OCI-LY7 (cell line): ENCODE results near the gene TTC32. TPM values are rescaled to one million over a fixed set of nuclear protein-coding genes. Genes with fewer than 3 reads are reported as not detected.

Source experiments
- BruUV-seq: library from RNA; stranded (reverse); fragments of 400-500 nt; replicated peaks from 2 replicates; lab custom pipeline; 2021; lab: Mats Ljungman, UMichigan
- CTCF ChIA-PET: fragments of 300-600 bp; sonication (Branson Sonifier 250); formaldehyde crosslinking; loops from one replicate; lab custom pipeline; 2022; ENCODE audit warnings: antibody characterized with exemption; ENCODE audit not compliant: unreplicated experiment; lab: Charles Lee
- POLR2A ChIA-PET: fragments of 300-600 bp; sonication (Branson Sonifier 250); formaldehyde crosslinking; loops from one replicate; lab custom pipeline; 2022; ENCODE audit warnings: antibody characterized with exemption; lab: Charles Lee
- DNase-seq: peaks from one replicate; pipeline ENCODE4 v3.0.0-alpha.2; 2015; ENCODE audit warnings: low spot score
- H2AFZ ChIP-seq: fragments of 200-600 bp; sonication (generic), shearing (Covaris generic); 2 replicates; pipeline ENCODE4 v1.6.1; 2014; ENCODE audit warnings: mild to moderate bottlenecking, antibody characterized with exemption, low read length, moderate library complexity
- H3K27ac ChIP-seq: fragments of 200-600 bp; sonication (generic); 2 replicates; pipeline ENCODE4 v1.5.1; 2014; ENCODE audit warnings: mixed run types, low read depth, mild to moderate bottlenecking, moderate library complexity, low read length, inconsistent platforms; ENCODE audit not compliant: poor library complexity, severe bottlenecking
- H3K36me3 ChIP-seq: fragments of 200-600 bp; sonication (generic); 2 replicates; pipeline ENCODE4 v1.6.1; 2014; ENCODE audit warnings: mild to moderate bottlenecking, antibody characterized with exemption, low read length, moderate library complexity, mixed read lengths; ENCODE audit not compliant: insufficient read depth
- H3K4me1 ChIP-seq: fragments of 200-600 bp; sonication (generic); 2 replicates; pipeline ENCODE4 v1.5.1; 2014; ENCODE audit warnings: mild to moderate bottlenecking, low read length; ENCODE audit not compliant: insufficient read depth, poor library complexity, severe bottlenecking
- H3K4me2 ChIP-seq: fragments of 200-600 bp; sonication (generic); 2 replicates; pipeline ENCODE4 v1.6.1; 2014; ENCODE audit warnings: mild to moderate bottlenecking, low read length
- H3K4me3 ChIP-seq: fragments of 200-600 bp; sonication (generic); 2 replicates; pipeline ENCODE4 v1.5.1; 2014; ENCODE audit warnings: mild to moderate bottlenecking, low read depth, low read length; ENCODE audit not compliant: poor library complexity, severe bottlenecking
- H3K79me2 ChIP-seq: fragments of 200-600 bp; sonication (generic); 2 replicates; pipeline ENCODE4 v1.6.1; 2016; ENCODE audit warnings: low read depth, mild to moderate bottlenecking, low read length, moderate library complexity, mixed read lengths; ENCODE audit not compliant: insufficient read depth
- H3K9me2 ChIP-seq: fragments of 200-600 bp; sonication (generic); 2 replicates; pipeline ENCODE4 v1.6.1; 2016; ENCODE audit warnings: mild to moderate bottlenecking, low read length, mixed read lengths; ENCODE audit not compliant: insufficient read depth
- H3K9me3 ChIP-seq: fragments of 200-600 bp; sonication (generic); 2 replicates; pipeline ENCODE4 v1.6.1; 2014; ENCODE audit warnings: mild to moderate bottlenecking, mixed run types, low read length, mixed read lengths
- H4K20me1 ChIP-seq: fragments of 200-600 bp; sonication (generic); 2 replicates; pipeline ENCODE4 v1.6.1; 2014; ENCODE audit warnings: mild to moderate bottlenecking, antibody characterized with exemption, low read length, moderate library complexity, mixed read lengths; ENCODE audit not compliant: insufficient read depth
- CTCF ChIP-seq: fragments of 200-600 bp; sonication (generic); conservative IDR thresholded peaks from 2 replicates; pipeline ENCODE4 v1.5.1; 2014; ENCODE audit warnings: mild to moderate bottlenecking, antibody characterized with exemption, low read length, moderate library complexity, mixed read lengths
- EZH2phosphoT487 ChIP-seq: fragments of 200-600 bp; sonication (generic); IDR thresholded peaks from 2 replicates; pipeline ENCODE4 v1.6.1; 2018; ENCODE audit warnings: low read depth, borderline replicate concordance, mild to moderate bottlenecking, mixed run types, antibody characterized with exemption, low read length, moderate library complexity, mixed read lengths
- intact Hi-C: fragments of 100-400 bp; cut with micrococcal nuclease; formaldehyde crosslinking; loops from one replicate; pipeline ENCODE4 v1.10.0; 2022; ENCODE audit not compliant: unreplicated experiment
- total RNA-seq, 2 experiments: library from RNA; depleted of rRNA in 1 of 2; stranded (reverse); fragments of >200 nt in 1 of 2; shearing (Covaris generic) in 1 of 2; gene quantifications; 2 replicates each; pipeline ENCODE4 v1.2.3, GENCODE V29; 2014 to 2022

TTC32 gene
- total RNA-seq, 2 experiments from 2014 or later: 21.1 to 26.3 TPM

GRCh38 chr2:19947184-19947940 is 45.6 kb upstream of the TTC32 start:
- ChIA-PET POLR2A (interaction anchor here (0.6 kb wide), 1 partner anchor 1486 kb away, joined by 3 read pairs; no protein-coding TSS in a partner anchor), CTCF (no interaction called here)
- intact Hi-C loops: no loop called here
- Histone ChIP-seq H3K4me3 (no peak overlapping the region), H3K36me3 (no peaks in the 10 kb centered on the region), H3K27ac (no peak overlapping the region), H3K4me1 (no peaks in the 10 kb centered on the region), H4K20me1 (no peaks in the 10 kb centered on the region), H3K9me3 (no peaks in the 10 kb centered on the region), H3K79me2 (no peaks in the 10 kb centered on the region), H3K9me2 (no peaks in the 10 kb centered on the region), H3K4me2 (no peak overlapping the region), H2AFZ (no peak overlapping the region)
- DNase-seq: no peak
- no TSS peak for BruUV-seq
- TF ChIP-seq EZH2phosphoT487: no peak
- TF ChIP-seq CTCF: no peak

- no peak overlapping the region for H3K4me3 ChIP-seq
- no peak for DNase-seq
- ChIA-PET POLR2A (interaction anchor here (0.6 kb wide), 1 partner anchor 427 kb away, joined by 3 read pairs; no protein-coding TSS in a partner anchor), CTCF (no interaction called here)
- H3K79me2 ChIP-seq: no peaks in the 10 kb centered on the region
- no peaks in the 10 kb centered on the region for H3K36me3 ChIP-seq
- H3K9me2 ChIP-seq: no peaks in the 10 kb centered on the region
- TF ChIP-seq CTCF: no peak
- TF ChIP-seq EZH2phosphoT487: no peak
- intact Hi-C loops: no loop called here
- H3K27ac ChIP-seq: no peak overlapping the region
- H2AFZ ChIP-seq: no peak overlapping the region
- no peak overlapping the region for H3K4me2 ChIP-seq
- no peaks in the 10 kb centered on the region for H3K9me3 ChIP-seq
- BruUV-seq: no TSS peak
- H4K20me1 ChIP-seq: no peaks in the 10 kb centered on the region
- H3K4me1 ChIP-seq: no peaks in the 10 kb centered on the region
Measured at GRCh38 chr2:19944205-19944845, 42.5 kb upstream of the TTC32 start.
